ENCODE data around the gene IQCF2. TPM values are rescaled to one million over a fixed set of nuclear protein-coding genes. Genes with fewer than 3 reads are reported as not detected.

Gene IQCF2
- total RNA-seq, 1 donor from 2014 or later, result not detected

DNA sequence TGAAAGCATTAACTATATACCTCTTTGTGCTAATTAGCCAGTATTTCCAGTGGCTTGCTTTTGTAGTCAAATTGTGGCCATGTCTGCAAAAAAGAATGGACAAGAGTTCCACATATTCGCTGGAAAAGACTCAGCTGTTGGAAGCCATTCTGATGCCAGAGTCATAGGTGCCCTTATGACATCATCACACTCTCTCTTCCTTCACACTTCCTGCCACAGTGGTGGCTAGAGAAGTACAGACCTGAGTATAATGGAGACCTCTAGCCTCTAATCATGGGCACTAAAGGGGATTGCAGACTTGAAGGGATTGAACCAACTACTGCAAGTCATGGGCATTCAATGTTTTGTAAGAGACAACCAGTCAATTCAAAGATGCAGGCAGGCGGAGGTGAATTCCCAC is 44.0 kb upstream of the IQCF2 start:
- peaks cover 5% of the 10 kb centered on the region for H3K4me1 ChIP-seq

DNA sequence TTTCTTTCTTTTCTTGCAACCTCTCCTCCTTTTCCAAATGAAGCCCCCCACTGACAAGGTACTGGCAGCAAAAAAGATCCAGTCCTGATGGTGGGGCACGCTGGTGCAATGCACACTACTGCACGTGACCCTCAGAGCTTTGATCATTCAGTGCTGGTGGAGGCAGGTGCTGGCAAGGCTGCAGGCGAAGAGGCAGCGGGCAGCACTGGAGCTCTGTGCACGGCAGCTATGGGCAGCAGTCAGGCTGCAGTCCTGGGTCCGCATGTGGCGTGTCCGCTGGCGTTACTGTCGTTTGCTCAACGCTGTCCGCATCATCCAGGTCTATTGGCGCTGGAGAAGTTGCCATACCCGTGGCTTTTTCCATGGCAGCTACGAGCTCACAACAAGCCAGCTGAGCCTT is 42.3 kb upstream of the IQCF2 start:
- Histone ChIP-seq H3K4me1 (no peaks in the 10 kb centered on the region), H3K27ac (replicated peaks) (no peak overlapping the region), H3K9me3 (replicated peaks) (no peaks in the 10 kb centered on the region), H3K4me3 (no peak overlapping the region), H3K36me3 (no peaks in the 10 kb centered on the region), H3K27me3 (ENCODE audit: low read depth) (peaks cover 76% of the 10 kb centered on the region)
- TF ChIP-seq, protein P1, sequence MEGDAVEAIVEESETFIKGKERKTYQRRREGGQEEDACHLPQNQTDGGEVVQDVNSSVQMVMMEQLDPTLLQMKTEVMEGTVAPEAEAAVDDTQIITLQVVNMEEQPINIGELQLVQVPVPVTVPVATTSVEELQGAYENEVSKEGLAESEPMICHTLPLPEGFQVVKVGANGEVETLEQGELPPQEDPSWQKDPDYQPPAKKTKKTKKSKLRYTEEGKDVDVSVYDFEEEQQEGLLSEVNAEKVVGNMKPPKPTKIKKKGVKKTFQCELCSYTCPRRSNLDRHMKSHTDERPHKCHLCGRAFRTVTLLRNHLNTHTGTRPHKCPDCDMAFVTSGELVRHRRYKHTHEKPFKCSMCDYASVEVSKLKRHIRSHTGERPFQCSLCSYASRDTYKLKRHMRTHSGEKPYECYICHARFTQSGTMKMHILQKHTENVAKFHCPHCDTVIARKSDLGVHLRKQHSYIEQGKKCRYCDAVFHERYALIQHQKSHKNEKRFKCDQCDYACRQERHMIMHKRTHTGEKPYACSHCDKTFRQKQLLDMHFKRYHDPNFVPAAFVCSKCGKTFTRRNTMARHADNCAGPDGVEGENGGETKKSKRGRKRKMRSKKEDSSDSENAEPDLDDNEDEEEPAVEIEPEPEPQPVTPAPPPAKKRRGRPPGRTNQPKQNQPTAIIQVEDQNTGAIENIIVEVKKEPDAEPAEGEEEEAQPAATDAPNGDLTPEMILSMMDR (IDR thresholded peaks at IDR 0.05; ENCODE audit: borderline replicate concordance), result no peak
- no peak for DNase-seq
- intact Hi-C loops (cut with micrococcal nuclease), result no loop called here

More for the DNA sequence above, 44.0 kb upstream of the IQCF2 start:
- no peak for DNase-seq
- H3K9me3 ChIP-seq (replicated peaks), result no peaks in the 10 kb centered on the region
- no peak overlapping the region for H3K27ac ChIP-seq (replicated peaks)
- intact Hi-C loops (cut with micrococcal nuclease), result no loop called here
- TF ChIP-seq, protein P1 (IDR thresholded peaks at IDR 0.05; ENCODE audit: borderline replicate concordance), result no peak
- no peaks in the 10 kb centered on the region for H3K36me3 ChIP-seq
- H3K4me3 ChIP-seq, result no peak overlapping the region
- peaks cover 61% of the 10 kb centered on the region for H3K27me3 ChIP-seq (ENCODE audit: low read depth)

DNA sequence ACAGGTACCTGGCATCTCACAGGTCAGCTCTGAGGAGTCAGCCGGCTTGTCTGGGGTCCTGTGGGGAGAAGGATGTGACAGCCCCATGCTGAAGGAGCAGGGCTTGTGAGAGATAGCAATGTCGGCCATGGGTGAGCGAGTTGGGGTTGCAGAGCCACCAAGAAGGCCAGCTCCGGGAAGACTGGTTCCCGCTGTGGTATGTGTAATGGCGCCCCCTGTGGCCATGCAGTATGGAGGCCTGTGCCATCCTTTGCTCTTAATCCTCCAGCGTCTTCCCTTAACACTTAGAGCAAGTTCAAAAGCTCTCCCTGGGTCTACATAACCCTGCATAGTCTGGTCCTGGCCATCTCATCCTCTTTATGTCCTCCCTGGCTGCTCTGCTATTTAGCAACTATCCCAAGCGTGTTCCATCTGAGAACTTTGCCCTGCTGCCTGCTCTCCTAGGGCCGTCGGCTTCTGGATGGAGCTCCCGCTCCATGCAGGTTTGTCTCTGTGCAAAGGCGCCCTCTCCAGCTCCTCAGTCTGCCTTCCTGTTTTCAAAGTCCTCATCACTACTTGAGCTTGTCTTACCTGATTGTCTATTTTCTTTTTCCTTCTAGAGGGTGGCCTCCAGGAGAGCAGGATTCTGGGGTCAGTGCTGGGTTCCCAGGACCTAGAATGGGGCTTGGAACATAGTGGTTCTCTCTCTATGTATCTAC is 41.6 kb upstream of the IQCF2 start:
- TF ChIP-seq, protein P1 (IDR thresholded peaks at IDR 0.05; ENCODE audit: borderline replicate concordance), result peak; percentile 15
- Histone ChIP-seq H3K4me3 (no peak overlapping the region), H3K27ac (replicated peaks) (no peak overlapping the region), H3K4me1 (no peaks in the 10 kb centered on the region), H3K9me3 (replicated peaks) (no peaks in the 10 kb centered on the region), H3K36me3 (no peaks in the 10 kb centered on the region), H3K27me3 (ENCODE audit: low read depth) (peaks cover 81% of the 10 kb centered on the region)
- DNase-seq, result no peak
- intact Hi-C loops (cut with micrococcal nuclease), result no loop called here

DNA sequence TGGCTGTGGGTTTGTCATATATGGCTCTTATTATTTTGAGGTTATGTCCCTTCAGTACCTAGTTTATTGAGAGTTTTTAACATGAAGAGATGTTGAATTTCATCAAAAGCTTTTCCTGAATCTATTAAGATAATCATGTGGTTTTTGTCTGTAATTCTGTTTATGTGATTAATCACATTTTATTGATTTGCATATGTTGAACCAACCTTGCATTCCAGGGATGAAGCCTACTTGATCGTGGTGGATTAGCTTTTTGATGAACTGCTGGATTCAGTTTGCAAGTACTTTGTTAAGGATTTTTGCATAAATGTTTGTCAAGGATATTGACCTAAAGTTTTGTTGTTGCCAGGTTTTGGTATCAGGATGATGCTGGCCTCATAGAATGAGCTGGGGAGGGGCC is 33.1 kb upstream of the IQCF2 start:
- intact Hi-C loops (cut with micrococcal nuclease), result no loop called here
- Histone ChIP-seq H3K4me3 (no peak overlapping the region), H3K36me3 (no peaks in the 10 kb centered on the region), H3K9me3 (replicated peaks) (peaks cover 23% of the 10 kb centered on the region), H3K27me3 (ENCODE audit: low read depth) (peaks cover 28% of the 10 kb centered on the region), H3K4me1 (no peaks in the 10 kb centered on the region), H3K27ac (replicated peaks) (no peak overlapping the region)
- TF ChIP-seq, protein P1 (IDR thresholded peaks at IDR 0.05; ENCODE audit: borderline replicate concordance), result no peak
- DNase-seq, result no peak

DNA sequence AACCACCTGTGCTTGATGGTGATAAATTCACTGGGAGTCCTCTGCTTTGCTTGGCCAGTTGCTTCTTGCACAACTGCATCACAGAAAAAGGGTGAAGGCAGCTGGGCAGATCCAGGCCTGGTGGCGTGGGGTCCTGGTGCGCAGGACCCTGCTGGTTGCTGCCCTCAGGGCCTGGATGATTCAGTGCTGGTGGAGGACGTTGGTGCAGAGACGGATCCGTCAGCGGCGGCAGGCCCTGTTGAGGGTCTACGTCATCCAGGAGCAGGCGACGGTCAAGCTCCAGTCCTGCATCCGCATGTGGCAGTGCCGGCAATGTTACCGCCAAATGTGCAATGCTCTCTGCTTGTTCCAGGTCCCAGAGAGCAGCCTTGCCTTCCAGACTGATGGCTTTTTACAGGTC is 31.1 kb upstream of the IQCF2 start:
- intact Hi-C loops (cut with micrococcal nuclease), result no loop called here
- Histone ChIP-seq H3K4me3 (no peak overlapping the region), H3K27ac (replicated peaks) (no peak overlapping the region), H3K36me3 (no peaks in the 10 kb centered on the region), H3K27me3 (ENCODE audit: low read depth) (peaks cover 15% of the 10 kb centered on the region), H3K4me1 (no peaks in the 10 kb centered on the region), H3K9me3 (replicated peaks) (peaks cover 23% of the 10 kb centered on the region)
- DNase-seq, result no peak
- TF ChIP-seq, protein P1 (IDR thresholded peaks at IDR 0.05; ENCODE audit: borderline replicate concordance), result no peak

Measured in left ventricle myocardium inferior (tissue), 1 donor.